Measurements from ENCODE around the gene CASP14.

CASP14 gene, protein sequence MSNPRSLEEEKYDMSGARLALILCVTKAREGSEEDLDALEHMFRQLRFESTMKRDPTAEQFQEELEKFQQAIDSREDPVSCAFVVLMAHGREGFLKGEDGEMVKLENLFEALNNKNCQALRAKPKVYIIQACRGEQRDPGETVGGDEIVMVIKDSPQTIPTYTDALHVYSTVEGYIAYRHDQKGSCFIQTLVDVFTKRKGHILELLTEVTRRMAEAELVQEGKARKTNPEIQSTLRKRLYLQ

DNA sequence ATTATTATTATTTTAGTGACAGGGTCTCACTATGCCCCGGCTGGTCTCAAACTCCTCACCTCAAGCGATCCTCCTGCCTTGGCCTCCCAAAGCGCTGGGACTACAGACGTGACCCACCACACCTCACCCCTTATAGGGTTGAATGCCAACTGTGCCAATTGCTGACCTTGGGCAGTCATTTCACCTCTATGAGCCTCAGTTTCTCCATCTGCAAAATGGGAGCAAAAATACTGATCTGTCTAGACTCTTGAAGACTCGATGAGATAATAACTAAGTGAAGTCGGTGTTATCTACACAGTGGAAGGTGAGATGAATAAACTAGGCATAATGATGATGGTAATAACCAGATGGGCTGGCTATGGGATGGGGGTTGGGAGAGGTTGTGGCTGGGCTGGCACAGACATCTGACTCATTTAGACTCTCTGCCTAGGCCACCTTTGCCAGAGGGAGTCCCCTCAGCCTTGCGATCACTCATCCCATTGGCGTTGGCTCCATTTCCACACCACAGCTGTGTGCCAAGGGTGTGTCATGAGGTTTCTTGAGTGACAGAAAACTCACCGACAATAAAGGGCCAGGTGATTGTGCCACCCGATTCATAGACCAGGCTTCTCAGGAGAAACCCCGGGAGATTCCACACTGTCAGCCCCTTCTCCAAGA lies at the start of gene CASP14:
Gene CASP14 (plus strand): TSS at position 596 of the 657 bp plus-strand sequence. CDS start 2,772 bp downstream, outside the sequence.
- no peak within 1 kb of the TSS for H3K4me3 ChIP-seq (ENCODE audit: low read length)
- H3K9me2 ChIP-seq (replicated peaks; ENCODE audit: insufficient read depth, low read length), result no peaks in the 10 kb centered on the region
- H3K36me3 ChIP-seq (replicated peaks; ENCODE audit: insufficient read depth, low read length), result no peaks in the 10 kb centered on the region
- H3F3A ChIP-seq (ENCODE audit: insufficient read depth, low read length), result no peaks in the 10 kb centered on the region
- TF ChIP-seq, protein P1, sequence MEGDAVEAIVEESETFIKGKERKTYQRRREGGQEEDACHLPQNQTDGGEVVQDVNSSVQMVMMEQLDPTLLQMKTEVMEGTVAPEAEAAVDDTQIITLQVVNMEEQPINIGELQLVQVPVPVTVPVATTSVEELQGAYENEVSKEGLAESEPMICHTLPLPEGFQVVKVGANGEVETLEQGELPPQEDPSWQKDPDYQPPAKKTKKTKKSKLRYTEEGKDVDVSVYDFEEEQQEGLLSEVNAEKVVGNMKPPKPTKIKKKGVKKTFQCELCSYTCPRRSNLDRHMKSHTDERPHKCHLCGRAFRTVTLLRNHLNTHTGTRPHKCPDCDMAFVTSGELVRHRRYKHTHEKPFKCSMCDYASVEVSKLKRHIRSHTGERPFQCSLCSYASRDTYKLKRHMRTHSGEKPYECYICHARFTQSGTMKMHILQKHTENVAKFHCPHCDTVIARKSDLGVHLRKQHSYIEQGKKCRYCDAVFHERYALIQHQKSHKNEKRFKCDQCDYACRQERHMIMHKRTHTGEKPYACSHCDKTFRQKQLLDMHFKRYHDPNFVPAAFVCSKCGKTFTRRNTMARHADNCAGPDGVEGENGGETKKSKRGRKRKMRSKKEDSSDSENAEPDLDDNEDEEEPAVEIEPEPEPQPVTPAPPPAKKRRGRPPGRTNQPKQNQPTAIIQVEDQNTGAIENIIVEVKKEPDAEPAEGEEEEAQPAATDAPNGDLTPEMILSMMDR (IDR thresholded peaks at IDR 0.05; ENCODE audit: low read length), result no peak
- TF ChIP-seq EZH2 (optimal IDR thresholded peaks at IDR 0.05; ENCODE audit: low read depth, low read length) (no peak), EZH2phosphoT487 (IDR thresholded peaks at IDR 0.05; ENCODE audit: low read length) (no peak)
- no peak within 1 kb of the TSS for H3K9ac ChIP-seq (ENCODE audit: low read length)
- no peak within 1 kb of the TSS for H3K27ac ChIP-seq (ENCODE audit: low read length)
- DNase-seq, result no peak
- H3K9me3 ChIP-seq (replicated peaks; ENCODE audit: insufficient read depth, low read length), result no peaks in the 10 kb centered on the region
- no peaks in the 10 kb centered on the region for H3K4me1 ChIP-seq (ENCODE audit: low read length)
- no peaks in the 10 kb centered on the region for H4K20me1 ChIP-seq (ENCODE audit: insufficient read depth, low read length)
- peaks cover 68% of the 10 kb centered on the region for H3K27me3 ChIP-seq (replicated peaks; ENCODE audit: insufficient read depth, low read length)
- H2AFZ ChIP-seq (ENCODE audit: low read length), result no peak within 1 kb of the TSS
- H3K4me2 ChIP-seq (ENCODE audit: low read depth, low read length), result no peak within 1 kb of the TSS
- no peaks in the 10 kb centered on the region for H3K79me2 ChIP-seq (ENCODE audit: low read length)

DNA sequence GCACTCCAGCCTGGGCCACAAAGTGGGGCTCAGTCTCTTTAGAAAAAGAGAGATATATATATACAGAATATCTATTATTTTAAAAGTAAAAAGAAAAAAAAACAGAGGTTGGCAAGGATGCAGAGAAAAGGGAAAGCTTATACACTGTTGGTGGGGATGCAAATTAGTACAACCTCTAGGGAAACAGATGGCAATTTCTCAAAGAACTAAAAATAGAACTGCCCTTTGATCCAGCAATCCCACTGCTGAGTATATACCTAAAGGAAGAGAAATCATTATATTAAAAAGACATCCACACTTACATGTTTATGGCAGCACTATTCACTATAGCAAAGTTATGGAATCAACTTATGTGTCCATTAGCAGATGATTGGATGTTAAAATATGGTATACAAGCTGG lies 41.0 kb upstream of the CASP14 start:
- Histone ChIP-seq H3K4me1 (ENCODE audit: low read length) (no peaks in the 10 kb centered on the region), H3K36me3 (replicated peaks; ENCODE audit: insufficient read depth, low read length) (no peaks in the 10 kb centered on the region), H3K79me2 (ENCODE audit: low read length) (no peaks in the 10 kb centered on the region), H3K4me2 (ENCODE audit: low read depth, low read length) (no peak overlapping the region), H3K9me3 (replicated peaks; ENCODE audit: insufficient read depth, low read length) (no peaks in the 10 kb centered on the region), H3K27me3 (replicated peaks; ENCODE audit: insufficient read depth, low read length) (peaks cover 35% of the 10 kb centered on the region), H3K27ac (ENCODE audit: low read length) (no peak overlapping the region), H3K9me2 (replicated peaks; ENCODE audit: insufficient read depth, low read length) (no peaks in the 10 kb centered on the region), H3F3A (ENCODE audit: insufficient read depth, low read length) (no peaks in the 10 kb centered on the region), H4K20me1 (ENCODE audit: insufficient read depth, low read length) (no peaks in the 10 kb centered on the region), H3K9ac (ENCODE audit: low read length) (no peak overlapping the region), H3K4me3 (ENCODE audit: low read length) (no peak overlapping the region), H2AFZ (ENCODE audit: low read length) (no peak overlapping the region)
- DNase-seq, result no peak
- TF ChIP-seq, protein P1 (IDR thresholded peaks at IDR 0.05; ENCODE audit: low read length), result no peak
- no peak for TF ChIP-seq EZH2 (optimal IDR thresholded peaks at IDR 0.05; ENCODE audit: low read depth, low read length)
- no peak for TF ChIP-seq EZH2phosphoT487 (IDR thresholded peaks at IDR 0.05; ENCODE audit: low read length)

DNA sequence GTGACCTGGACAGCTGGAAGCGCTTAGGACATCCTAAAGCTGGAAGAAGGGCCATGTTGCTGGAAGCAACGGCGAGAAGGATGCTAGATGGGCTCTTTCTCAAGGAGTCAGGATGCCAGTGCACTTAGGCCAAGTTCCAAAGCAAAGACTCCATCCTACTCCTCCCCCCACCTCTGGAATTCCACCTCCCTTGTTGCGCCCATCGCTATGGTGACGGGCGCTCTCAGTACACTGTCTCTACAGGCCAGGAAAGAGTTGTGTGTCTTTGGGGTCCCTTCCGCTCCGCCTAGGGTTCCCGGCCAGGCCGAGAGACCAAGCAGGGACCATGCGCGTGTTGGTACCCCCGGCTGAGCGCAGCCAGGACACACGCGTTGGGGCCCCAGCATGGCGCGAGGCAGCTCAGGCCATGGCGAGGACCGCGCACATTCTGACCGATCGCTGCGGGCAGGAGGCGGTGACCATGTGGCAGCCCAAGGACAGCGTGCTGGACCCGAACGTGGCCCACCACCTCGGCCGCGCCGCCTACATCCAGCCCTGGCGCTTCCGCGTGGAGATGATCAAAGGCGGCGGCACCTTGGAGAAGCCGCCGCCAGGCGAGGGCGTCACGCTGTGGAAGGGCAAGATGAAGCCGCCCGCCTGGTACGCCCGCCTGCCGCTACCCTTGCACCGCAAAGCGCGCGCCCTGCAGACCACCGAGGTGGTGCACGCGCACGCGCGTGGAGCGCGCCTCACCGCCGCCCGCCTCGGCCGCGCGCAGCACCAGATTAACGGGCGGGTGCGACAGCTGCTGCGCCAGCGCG lies 38.6 kb upstream of the CASP14 start:
- no peak for DNase-seq
- Histone ChIP-seq H3K9me2 (replicated peaks; ENCODE audit: insufficient read depth, low read length) (no peaks in the 10 kb centered on the region), H3K79me2 (ENCODE audit: low read length) (no peaks in the 10 kb centered on the region), H3K4me3 (ENCODE audit: low read length) (no peak overlapping the region), H3K9me3 (replicated peaks; ENCODE audit: insufficient read depth, low read length) (no peaks in the 10 kb centered on the region), H3K27ac (ENCODE audit: low read length) (no peak overlapping the region), H2AFZ (ENCODE audit: low read length) (no peak overlapping the region), H3K36me3 (replicated peaks; ENCODE audit: insufficient read depth, low read length) (no peaks in the 10 kb centered on the region), H3F3A (ENCODE audit: insufficient read depth, low read length) (no peaks in the 10 kb centered on the region), H3K27me3 (replicated peaks; ENCODE audit: insufficient read depth, low read length) (peaks cover 19% of the 10 kb centered on the region), H4K20me1 (ENCODE audit: insufficient read depth, low read length) (no peaks in the 10 kb centered on the region), H3K4me2 (ENCODE audit: low read depth, low read length) (no peak overlapping the region), H3K9ac (ENCODE audit: low read length) (no peak overlapping the region), H3K4me1 (ENCODE audit: low read length) (no peaks in the 10 kb centered on the region)
- TF ChIP-seq, protein P1 (IDR thresholded peaks at IDR 0.05; ENCODE audit: low read length), result no peak
- TF ChIP-seq EZH2 (optimal IDR thresholded peaks at IDR 0.05; ENCODE audit: low read depth, low read length) (no peak), EZH2phosphoT487 (IDR thresholded peaks at IDR 0.05; ENCODE audit: low read length) (no peak)

Data from MM.1S (cell line).